GM19099 (cell line): Measurements from ENCODE around the gene EIF5A2.

Source experiments
- POLR2A ChIP-seq: IDR thresholded peaks from 3 replicates; pipeline ENCODE4 v1.6.1; 2011; ENCODE audit warnings: low read depth; ENCODE audit not compliant: insufficient read length; ENCODE audit errors: extremely low read depth

Gene EIF5A2

DNA sequence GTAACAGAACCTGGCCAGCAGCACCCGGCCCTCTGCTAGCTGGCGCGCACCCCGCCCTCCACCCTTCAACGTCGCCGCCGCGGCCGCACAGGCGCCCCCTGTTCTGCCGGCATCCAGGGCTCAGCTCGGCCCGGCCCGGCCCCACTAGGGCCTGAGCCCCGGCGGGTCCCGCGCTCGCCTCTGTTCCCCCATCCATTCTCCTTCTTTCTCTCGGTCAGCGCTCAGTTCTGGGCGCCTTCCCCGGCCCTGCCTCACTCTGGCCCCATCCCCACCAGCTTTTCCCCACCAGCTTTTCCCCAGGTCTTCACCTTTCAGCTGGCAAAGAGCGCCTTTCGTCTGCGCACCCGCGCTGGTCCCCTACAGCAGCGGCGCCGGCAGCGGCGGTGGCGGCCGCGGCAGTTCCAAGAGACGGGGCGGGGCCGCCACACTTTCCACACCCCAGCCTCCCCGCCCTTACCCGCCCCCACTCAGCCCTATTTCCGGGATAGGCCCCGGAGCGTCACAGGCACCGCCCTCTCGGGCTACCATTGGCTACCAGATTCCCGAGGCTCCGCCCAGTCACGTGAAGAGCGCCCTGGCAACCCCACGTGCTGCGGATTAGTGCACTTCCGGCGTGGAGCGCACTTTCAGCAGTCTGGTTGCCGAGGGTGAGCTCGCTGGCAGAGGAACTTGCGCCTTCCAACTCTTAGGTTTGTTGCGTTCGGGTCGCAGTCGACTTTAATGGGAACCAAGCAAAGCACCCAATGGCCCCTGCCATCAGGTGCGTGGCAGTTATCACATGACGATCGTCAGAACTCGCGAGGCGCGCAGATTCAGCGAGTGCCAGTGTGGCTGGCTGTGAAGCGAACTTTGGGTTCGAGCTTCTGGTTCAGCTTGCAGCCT, at the start of gene EIF5A2:
EIF5A2 (minus strand) TSS at position 403 of the 882 bp plus-strand sequence. CDS start 831 bp downstream, outside the sequence.
- TF ChIP-seq POLR2A, result peak; percentile 68

GRCh38 chr3:170956647-170957046, 48.2 kb upstream of the EIF5A2 start:
- TF ChIP-seq POLR2A, result no peak

DNA sequence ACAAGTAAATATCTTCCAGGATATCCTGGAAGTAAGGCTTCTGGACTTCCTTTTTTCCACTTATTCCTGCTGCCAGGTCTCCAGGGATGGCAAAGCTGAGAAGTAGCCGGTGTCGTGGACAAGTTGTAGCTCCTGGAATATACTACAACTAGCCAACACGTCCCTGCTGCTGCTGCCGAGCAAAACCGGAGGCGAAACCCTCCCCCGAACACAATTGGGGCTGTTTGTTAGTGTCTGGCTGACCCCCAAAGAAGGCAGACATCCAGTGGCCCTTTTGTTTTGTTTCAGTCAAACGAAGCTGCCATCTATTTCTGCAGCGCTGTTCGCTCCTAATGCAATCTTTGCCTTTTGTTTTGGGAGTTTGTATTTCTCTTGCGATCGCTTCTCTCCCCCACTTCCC, 45.3 kb upstream of the EIF5A2 start:
- no peak for TF ChIP-seq POLR2A

GRCh38 chr3:170953229-170953628, 44.8 kb upstream of the EIF5A2 start:
- TF ChIP-seq POLR2A, result no peak

DNA sequence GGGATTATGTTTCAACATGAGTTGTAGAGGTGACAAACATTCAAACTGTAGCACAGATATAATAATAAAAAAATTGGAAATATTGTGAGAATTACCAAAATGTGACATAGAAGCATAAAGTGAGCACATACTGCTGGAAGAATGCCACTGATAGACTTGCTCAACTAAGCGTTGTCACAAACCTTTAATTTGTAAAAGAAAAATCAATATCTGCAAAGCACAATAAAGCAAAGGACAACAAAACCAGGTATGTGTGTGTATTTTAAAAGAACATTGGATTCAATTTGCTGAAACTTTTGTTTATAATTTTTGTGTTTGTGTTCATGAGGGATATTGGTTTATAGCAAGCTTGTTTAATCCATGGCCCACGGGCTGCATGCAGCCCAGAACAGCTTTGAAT, 40.8 kb upstream of the EIF5A2 start:
- no peak for TF ChIP-seq POLR2A

GRCh38 chr3:170947018-170947769, 38.8 kb upstream of the EIF5A2 start:
- no peak for TF ChIP-seq POLR2A

DNA sequence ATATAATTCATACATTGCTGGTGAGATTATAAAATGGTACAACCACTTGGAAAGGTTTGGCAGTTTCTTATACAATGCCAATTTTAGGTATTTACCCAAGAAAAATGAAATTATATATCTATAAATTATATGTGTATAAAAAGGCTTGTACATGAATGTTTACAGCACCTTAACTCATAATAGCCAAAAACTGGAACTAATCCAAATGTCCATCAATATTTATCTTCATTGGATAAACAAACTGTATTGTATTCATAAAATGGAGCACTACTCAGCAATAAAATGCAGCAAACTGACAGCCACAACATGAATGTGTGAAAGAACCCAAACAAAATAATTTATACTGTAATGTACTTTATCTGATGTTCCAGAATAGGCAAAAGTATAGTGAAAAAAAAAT, 33.6 kb upstream of the EIF5A2 start:
- no peak for TF ChIP-seq POLR2A

DNA sequence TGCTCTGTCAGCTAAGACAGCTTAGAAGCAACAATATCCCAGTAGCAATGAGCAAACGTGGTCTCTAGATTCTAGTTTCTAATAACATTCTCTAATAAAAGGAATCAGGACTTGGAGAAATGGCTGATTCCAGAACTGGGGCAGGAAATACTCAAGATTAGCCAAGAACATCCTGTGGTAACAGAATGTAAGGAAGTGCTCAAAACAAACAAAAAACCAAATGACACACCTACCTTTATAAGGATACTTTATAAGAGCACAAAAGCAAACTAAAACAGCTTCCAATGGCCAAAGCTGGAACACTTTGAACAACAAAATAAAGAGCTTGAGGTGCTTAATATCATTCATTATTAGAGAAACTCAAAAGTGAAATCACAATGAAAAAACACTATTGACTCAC, 33.1 kb upstream of the EIF5A2 start:
- TF ChIP-seq POLR2A, result no peak

DNA sequence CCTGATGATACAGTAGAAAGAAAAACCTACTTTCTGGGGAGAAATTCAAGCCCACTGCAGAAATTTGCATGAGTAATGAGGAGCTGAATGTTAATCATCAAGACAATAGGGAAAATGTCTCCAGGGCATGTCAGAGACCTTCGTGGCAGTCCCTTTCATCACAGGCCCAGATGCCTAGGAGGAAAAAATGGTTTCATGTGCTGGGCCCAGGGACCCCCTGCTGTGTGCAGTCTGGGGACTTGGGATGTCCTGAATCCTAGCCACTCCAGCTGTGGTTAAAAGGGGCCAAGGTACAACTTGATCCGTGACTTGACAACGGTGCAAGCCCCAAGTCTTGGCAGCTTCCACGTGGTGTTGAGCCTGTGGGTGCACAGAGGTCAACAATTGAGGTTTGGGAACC, 10.3 kb upstream of the EIF5A2 start:
- TF ChIP-seq POLR2A, result no peak

GRCh38 chr3:170914690-170915089, 6.3 kb upstream of the EIF5A2 start:
- TF ChIP-seq POLR2A, result no peak

GRCh38 chr3:170914212-170914611, 5.8 kb upstream of the EIF5A2 start:
- no peak for TF ChIP-seq POLR2A

- no peak for TF ChIP-seq POLR2A
These were observed 2.6 kb upstream of the EIF5A2 start for GRCh38 chr3:170911051-170911450.

- TF ChIP-seq POLR2A, result no peak
These were observed 2.1 kb upstream of the EIF5A2 start for GRCh38 chr3:170910542-170910941.

DNA sequence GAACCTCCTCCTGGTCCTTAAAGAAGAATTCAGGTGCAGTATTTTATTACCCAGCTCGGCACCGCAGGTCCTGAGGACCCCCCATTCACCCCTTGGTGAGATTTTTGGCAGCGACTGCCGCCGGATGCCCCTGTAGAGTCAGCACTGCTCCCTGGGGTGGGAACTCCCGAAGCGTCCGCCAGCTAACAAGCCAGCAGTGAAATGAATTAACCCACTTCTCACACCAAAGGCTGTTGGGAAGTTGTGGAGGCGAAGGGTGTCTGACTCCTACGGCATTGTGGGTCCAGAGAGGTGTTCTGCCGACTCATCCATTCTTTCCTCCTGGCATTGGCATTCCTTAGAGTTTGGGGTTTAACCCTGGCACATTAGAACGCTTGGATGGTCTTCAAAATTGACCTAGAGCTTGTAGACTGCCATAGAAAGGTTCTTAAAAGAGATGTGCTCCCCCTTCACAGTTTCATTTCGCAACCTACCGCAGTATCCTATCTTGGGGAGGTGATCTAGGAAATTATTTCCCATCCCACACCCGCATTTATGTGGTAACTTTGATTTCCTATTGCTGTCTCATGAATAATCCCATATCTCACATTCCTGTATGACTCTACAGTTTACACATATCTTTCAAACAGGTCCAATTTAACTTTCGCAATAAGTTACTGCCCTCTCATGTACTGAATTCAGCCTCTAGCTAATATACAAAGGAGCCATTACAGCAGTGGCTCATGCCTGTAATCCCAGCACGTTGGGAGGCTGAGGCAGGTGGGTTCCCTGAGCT, 879 bp upstream of the EIF5A2 start:
- TF ChIP-seq POLR2A, result no peak

DNA sequence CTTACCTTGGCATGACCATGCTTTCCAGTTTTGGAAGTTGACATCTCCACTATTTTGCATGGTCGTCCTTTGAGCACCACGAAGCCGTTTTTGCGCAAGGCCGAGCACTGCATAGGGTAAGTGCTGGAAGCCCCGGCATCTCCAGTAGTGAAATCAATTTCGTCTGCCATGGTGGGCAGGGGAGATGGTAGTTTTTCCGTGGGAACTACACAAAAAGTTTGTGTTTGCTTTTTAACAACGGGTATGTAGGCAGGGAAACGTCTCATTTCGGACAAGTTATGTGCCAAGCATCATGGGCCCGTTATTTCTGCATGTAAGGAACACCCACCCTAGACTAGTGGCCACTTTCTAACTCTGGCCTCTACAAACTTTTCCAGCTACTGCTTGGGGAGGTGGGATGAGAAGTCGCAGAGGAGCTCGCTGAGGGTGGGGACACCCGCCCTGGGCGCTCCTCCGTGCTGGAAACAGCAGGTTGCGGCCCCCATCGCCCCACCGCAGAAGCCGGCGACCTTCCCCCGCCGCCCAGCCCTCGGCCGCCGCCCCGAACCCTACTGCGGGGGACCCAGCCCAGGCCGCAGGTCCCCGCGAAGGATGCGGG, 701 bp downstream of the EIF5A2 start:
- no peak for TF ChIP-seq POLR2A
